HFFc6 (cell line): Measurements from ENCODE around the gene LSG1. TPM values are rescaled to one million over a fixed set of nuclear protein-coding genes. Genes with fewer than 3 reads are reported as not detected.
A peak's percentile ranks its signal among the peaks of the same experiment; 100 is the strongest.

Experiments
- DNase-seq: peaks from one replicate; pipeline ENCODE4 v3.0.0-alpha.2; 2018
- H3K27ac Mint-ChIP-seq: 2 replicates; pipeline ENCODE4 v1.8.0; 2020; ENCODE audit warnings: mild to moderate bottlenecking, mixed read lengths
- H3K27me3 Mint-ChIP-seq: 2 replicates; pipeline ENCODE4 v1.8.0; 2021; ENCODE audit warnings: mild to moderate bottlenecking, moderate library complexity, mixed read lengths; ENCODE audit not compliant: insufficient read depth
- H3K36me3 Mint-ChIP-seq: 2 replicates; pipeline ENCODE4 v1.8.0; 2021; ENCODE audit warnings: low read depth, mixed read lengths
- H3K4me1 Mint-ChIP-seq: 2 replicates; pipeline ENCODE4 v1.8.0; 2020; ENCODE audit warnings: low read depth, mixed read lengths
- H3K4me3 Mint-ChIP-seq: 2 replicates; pipeline ENCODE4 v1.8.0; 2020; ENCODE audit warnings: mild to moderate bottlenecking, moderate library complexity, mixed read lengths
- H3K9me3 Mint-ChIP-seq: 2 replicates; pipeline ENCODE4 v1.8.0; 2020; ENCODE audit warnings: mild to moderate bottlenecking, mixed read lengths
- total RNA-seq, 6 experiments: library from RNA; stranded (reverse); fragmentation: NEBNext Ultra II Directional; extraction: Animal tissue kit (Norgen Biotek cat#: 25700); gene quantifications; 2 replicates in 1 of 6; 3 replicates in 5 of 6; pipeline ENCODE4 v1.2.3, GENCODE V29; 2021
- TF ChIP-seq, protein P1 (sequence below): fragments of 200-600 bp; sonication (generic); IDR thresholded peaks from 2 replicates; pipeline ENCODE4 v1.5.0; 2021; ENCODE audit warnings: antibody characterized with exemption, mild to moderate bottlenecking

LSG1 gene
- total RNA-seq, 6 experiments from 2014 or later = 26.4 to 31.7 (median 29.3) TPM

DNA sequence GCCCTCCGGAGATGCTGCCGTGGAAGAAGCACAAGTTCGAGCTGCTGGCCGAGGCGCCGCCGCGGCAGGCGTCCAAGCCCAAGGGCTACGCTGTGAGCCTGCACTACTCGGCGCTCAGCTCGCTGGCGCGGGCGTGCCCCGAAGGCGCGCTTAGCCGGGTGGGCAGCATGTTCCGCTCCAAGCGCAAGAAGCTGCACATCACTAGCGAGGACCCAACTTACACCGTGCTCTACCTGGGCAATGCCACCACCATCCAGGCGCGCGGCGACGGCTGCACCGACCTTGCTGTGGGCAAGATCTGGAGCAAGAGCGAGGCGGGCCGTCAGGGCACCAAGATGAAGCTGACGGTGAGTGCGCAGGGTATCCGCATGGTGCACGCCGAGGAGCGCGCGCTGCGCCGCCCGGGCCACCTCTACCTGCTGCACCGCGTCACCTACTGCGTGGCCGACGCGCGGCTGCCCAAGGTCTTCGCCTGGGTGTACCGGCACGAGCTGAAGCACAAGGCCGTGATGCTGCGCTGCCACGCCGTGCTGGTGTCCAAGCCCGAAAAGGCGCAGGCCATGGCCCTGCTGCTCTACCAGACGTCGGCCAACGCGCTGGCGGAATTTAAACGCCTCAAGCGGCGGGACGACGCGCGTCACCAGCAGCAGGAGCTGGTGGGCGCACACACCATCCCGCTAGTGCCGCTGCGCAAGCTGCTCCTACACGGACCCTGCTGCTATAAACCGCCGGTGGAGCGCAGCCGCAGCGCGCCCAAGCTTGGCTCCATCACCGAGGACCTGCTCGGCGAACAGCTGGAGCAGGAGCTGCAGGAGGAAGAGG, 15.0 kb upstream of the LSG1 start:
- peaks cover 60% of the 10 kb centered on the region for H3K4me1 Mint-ChIP-seq
- H3K27me3 Mint-ChIP-seq = peaks cover 10% of the 10 kb centered on the region
- H3K27ac Mint-ChIP-seq = no peak overlapping the region; the same call in 1 of the 2 replicates
- DNase-seq = peak; percentile 23
- H3K36me3 Mint-ChIP-seq = peaks cover 7% of the 10 kb centered on the region; the same call in 1 of the 2 replicates
- no peaks in the 10 kb centered on the region for H3K9me3 Mint-ChIP-seq
- H3K4me3 Mint-ChIP-seq = peak overlapping the region; percentile 94
- TF ChIP-seq, protein P1, sequence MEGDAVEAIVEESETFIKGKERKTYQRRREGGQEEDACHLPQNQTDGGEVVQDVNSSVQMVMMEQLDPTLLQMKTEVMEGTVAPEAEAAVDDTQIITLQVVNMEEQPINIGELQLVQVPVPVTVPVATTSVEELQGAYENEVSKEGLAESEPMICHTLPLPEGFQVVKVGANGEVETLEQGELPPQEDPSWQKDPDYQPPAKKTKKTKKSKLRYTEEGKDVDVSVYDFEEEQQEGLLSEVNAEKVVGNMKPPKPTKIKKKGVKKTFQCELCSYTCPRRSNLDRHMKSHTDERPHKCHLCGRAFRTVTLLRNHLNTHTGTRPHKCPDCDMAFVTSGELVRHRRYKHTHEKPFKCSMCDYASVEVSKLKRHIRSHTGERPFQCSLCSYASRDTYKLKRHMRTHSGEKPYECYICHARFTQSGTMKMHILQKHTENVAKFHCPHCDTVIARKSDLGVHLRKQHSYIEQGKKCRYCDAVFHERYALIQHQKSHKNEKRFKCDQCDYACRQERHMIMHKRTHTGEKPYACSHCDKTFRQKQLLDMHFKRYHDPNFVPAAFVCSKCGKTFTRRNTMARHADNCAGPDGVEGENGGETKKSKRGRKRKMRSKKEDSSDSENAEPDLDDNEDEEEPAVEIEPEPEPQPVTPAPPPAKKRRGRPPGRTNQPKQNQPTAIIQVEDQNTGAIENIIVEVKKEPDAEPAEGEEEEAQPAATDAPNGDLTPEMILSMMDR = no peak

DNA sequence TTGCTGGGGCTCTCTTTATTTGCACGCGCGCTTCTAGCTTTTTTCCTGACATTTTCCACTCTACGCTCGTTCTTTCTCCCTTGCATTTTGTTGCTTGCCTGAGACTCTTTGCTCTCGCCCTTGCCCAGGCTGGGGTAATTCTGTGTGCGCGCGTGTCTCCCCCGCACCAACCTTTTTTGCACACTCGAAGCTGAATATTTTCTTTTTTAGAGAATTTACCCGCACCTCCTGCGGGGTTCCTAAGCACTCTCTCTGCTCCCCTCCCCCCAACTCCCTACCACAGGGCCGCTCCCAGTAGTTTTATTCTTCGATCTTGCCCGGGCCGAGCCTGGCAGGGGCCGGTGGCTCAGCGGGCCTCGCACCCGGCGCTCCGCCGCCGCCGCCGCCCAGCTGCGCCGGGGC, 14.4 kb upstream of the LSG1 start:
- Mint-ChIP-seq H3K4me3 (peak overlapping the region; percentile 94), H3K27me3 (peaks cover 10% of the 10 kb centered on the region), H3K9me3 (no peaks in the 10 kb centered on the region), H3K27ac (peak overlapping the region; percentile 60; the same call in 1 of the 2 replicates), H3K36me3 (peaks cover 7% of the 10 kb centered on the region; the same call in 1 of the 2 replicates), H3K4me1 (peaks cover 62% of the 10 kb centered on the region)
- DNase-seq = peak; percentile 15
- TF ChIP-seq, protein P1 = no peak

DNA sequence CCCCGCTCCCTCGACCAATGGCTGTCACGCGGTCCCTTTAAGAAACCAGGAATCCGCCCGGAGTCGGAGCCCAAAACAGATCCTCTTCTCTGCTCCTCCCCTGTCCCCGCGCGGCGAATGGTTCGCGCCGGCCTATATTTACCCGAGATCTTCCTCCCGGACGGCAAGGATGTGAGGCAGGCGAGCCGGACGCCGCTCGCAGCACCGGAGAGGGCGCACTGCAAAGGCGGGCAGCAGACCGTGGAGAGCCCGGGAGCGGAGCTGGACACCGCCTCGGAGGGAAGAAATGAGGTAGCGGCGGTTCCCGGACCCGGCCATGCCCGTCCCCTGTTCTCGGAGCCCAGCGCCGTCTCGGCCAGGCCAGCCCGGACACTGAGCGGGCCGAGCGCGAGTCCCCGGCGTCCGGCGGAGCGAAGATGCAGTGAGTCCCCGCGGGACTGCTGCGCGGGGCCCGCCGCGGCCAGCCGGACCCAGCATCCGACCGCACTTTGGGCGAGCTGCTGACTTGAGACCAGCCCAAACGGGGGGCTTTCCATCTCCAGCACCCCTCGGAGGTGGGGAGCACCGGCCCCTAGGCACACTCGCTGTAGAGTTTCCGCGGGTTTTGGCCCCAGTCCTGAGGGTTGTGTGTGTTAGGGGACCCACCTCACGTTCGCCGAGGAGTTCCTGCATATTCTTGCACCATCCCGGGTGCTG, 13.9 kb upstream of the LSG1 start, which contains the start of gene FAM43A:
Gene FAM43A (plus strand): TSS at position 166 of the 696 bp plus-strand sequence. CDS start 944 bp downstream, outside the sequence.
- peaks cover 12% of the 10 kb centered on the region for H3K27me3 Mint-ChIP-seq
- TF ChIP-seq, protein P1 = peak; percentile 56; the same call in 1 of the 2 replicates
- H3K9me3 Mint-ChIP-seq = no peaks in the 10 kb centered on the region
- peak within 1 kb of the TSS; percentile 69 for H3K27ac Mint-ChIP-seq
- H3K36me3 Mint-ChIP-seq = peaks cover 7% of the 10 kb centered on the region; the same call in 1 of the 2 replicates
- H3K4me3 Mint-ChIP-seq = peak within 1 kb of the TSS; percentile 94
- H3K4me1 Mint-ChIP-seq = peaks cover 62% of the 10 kb centered on the region
- DNase-seq = peak; percentile 95

DNA sequence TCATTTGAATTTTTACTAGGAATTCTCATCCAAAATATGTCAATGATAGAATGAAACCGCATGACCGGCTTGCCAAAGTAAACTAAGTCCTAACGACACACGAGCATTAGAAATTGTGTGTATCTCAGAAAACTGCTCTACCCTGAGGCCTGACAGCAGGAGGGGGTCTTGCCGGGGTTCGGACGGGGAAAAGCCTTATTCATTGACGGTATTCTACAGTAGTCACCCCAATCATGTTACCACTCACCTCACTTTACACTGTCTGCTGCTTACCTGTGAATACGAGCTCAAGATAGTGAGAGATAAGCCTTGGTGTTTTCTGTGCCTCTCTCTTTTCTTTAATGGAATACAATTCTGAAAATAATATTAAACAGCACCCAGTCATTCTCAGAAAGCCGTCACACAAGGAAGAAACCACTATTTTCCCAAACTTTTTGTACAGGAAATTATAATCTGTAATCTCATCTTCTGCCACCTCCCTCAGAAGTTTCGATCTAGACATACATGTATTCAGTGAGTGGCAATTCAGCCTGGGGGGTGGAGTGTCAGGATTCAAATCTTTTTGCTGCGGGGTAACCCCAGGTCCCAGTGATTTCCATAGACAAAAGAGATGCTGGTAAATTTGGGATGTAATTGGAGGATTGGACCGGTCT, 13.2 kb upstream of the LSG1 start:
- no peak for DNase-seq
- H3K27me3 Mint-ChIP-seq = peaks cover 15% of the 10 kb centered on the region
- peaks cover 7% of the 10 kb centered on the region; the same call in 1 of the 2 replicates for H3K36me3 Mint-ChIP-seq
- peaks cover 61% of the 10 kb centered on the region for H3K4me1 Mint-ChIP-seq
- peak overlapping the region; percentile 94 for H3K4me3 Mint-ChIP-seq
- TF ChIP-seq, protein P1 = no peak
- no peaks in the 10 kb centered on the region for H3K9me3 Mint-ChIP-seq
- peak overlapping the region; percentile 69 for H3K27ac Mint-ChIP-seq

DNA sequence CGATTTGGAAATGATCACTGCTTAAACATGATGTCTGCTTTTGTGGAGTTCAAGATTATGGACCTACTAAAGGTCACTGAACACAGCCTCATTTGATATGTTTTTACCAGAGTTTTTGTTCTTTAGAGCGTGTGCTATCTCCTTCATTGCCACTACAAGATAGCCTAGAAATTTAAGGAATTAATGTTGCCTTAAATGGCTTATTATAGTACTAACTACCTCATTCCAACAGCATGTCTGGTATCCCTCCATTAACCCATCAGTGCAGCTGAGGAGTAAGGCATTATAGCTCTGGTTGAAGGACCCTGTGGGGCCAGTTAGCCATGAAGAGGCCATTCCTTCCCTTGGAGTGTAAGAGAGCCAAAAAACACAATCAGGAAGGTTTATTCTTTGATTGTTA, 11.4 kb upstream of the LSG1 start:
- Mint-ChIP-seq H3K4me3 (peak overlapping the region; percentile 36; the same call in 1 of the 2 replicates), H3K9me3 (no peaks in the 10 kb centered on the region), H3K27ac (peak overlapping the region; percentile 48), H3K36me3 (peaks cover under 1% of the 10 kb centered on the region; the same call in 1 of the 2 replicates), H3K27me3 (peaks cover 15% of the 10 kb centered on the region), H3K4me1 (peaks cover 43% of the 10 kb centered on the region)
- no peak for DNase-seq
- TF ChIP-seq, protein P1 = no peak
